H7 (cell line): ENCODE data around the gene PCBP3. TPM values are rescaled to one million over a fixed set of nuclear protein-coding genes. Genes with fewer than 3 reads are reported as not detected.
"Not testable (repeated sequence)": the region's sequence is repeated elsewhere in the genome, so short reads cannot be mapped to it uniquely, and the experiment has no call there.

Source experiments
- DNase-seq: peaks from one replicate; pipeline ENCODE4 v3.0.0; 2012
- H3K27me3 ChIP-seq: 2 replicates; pipeline ENCODE4 v1.6.0; 2011; ENCODE audit warnings: mild to moderate bottlenecking, low read length; ENCODE audit not compliant: control insufficient read depth, insufficient read depth
- H3K36me3 ChIP-seq: replicated peaks from 2 replicates; pipeline ENCODE4 v1.5.1; 2011; ENCODE audit warnings: low read length; ENCODE audit not compliant: control insufficient read depth, insufficient read depth
- H3K4me3 ChIP-seq: 2 replicates; pipeline ENCODE4 v1.5.1; 2011; ENCODE audit warnings: low read depth, mild to moderate bottlenecking, control low read depth, low read length, moderate library complexity; ENCODE audit not compliant: insufficient read depth
- total RNA-seq: library from RNA; depleted of rRNA; stranded (reverse); fragments of >200 nt; shearing (Covaris generic); gene quantifications from 2 replicates; pipeline ENCODE4 v1.2.3, GENCODE V29; 2014; rRNA removed

PCBP3 gene
- total RNA-seq = 1.8 and 8.0 TPM in 2 replicates

- peak within 1 kb of the TSS; percentile 38 for H3K4me3 ChIP-seq
Measured at GRCh38 chr21:45643021-45643980, at the start of gene PCBP3. Gene PCBP3 (plus strand): TSS chr21:45643725. CDS start chr21:45850086, 206,361 bp downstream.

GRCh38 chr21:45594721-45595489 is 48.6 kb upstream of the PCBP3 start:
- no peak for DNase-seq
- Histone ChIP-seq H3K27me3 (peaks cover 6% of the 10 kb centered on the region), H3K4me3 (no peak overlapping the region), H3K36me3 (no peaks in the 10 kb centered on the region; the same call in 1 of the 2 replicates)

More at GRCh38 chr21:45643021-45643980, at the start of gene PCBP3:
- DNase-seq = peak; percentile 99
- Histone ChIP-seq H3K36me3 (no peaks in the 10 kb centered on the region), H3K27me3 (peaks cover 28% of the 10 kb centered on the region)

- H3K27me3 ChIP-seq = peaks cover 3% of the 10 kb centered on the region; the same call in 1 of the 2 replicates
- H3K4me3 ChIP-seq = no peak overlapping the region
- no peak for DNase-seq
- no peaks in the 10 kb centered on the region; the same call in 1 of the 2 replicates for H3K36me3 ChIP-seq
Measured at GRCh38 chr21:45595574-45596295, 47.8 kb upstream of the PCBP3 start.

GRCh38 chr21:45596704-45597318 is 46.7 kb upstream of the PCBP3 start:
- Histone ChIP-seq H3K36me3 (no peaks in the 10 kb centered on the region; the same call in 1 of the 2 replicates), H3K27me3 (no peaks in the 10 kb centered on the region; the same call in 1 of the 2 replicates), H3K4me3 (no peak overlapping the region)
- DNase-seq = peak; percentile 93

GRCh38 chr21:45598109-45598508 is 45.4 kb upstream of the PCBP3 start:
- Histone ChIP-seq H3K27me3 (no peaks in the 10 kb centered on the region; the same call in 1 of the 2 replicates), H3K36me3 (no peaks in the 10 kb centered on the region; the same call in 1 of the 2 replicates)

GRCh38 chr21:45598666-45599065 is 44.9 kb upstream of the PCBP3 start:
- H3K36me3 ChIP-seq = no peaks in the 10 kb centered on the region; the same call in 1 of the 2 replicates
- no peak for DNase-seq
- H3K27me3 ChIP-seq = no peaks in the 10 kb centered on the region; the same call in 1 of the 2 replicates
- no peak overlapping the region for H3K4me3 ChIP-seq

More at GRCh38 chr21:45598109-45598508, 45.4 kb upstream of the PCBP3 start:
- H3K4me3 ChIP-seq = no peak overlapping the region
- DNase-seq = no peak

- DNase-seq = no peak
- H3K36me3 ChIP-seq = no peaks in the 10 kb centered on the region; the same call in 1 of the 2 replicates
- no peaks in the 10 kb centered on the region; the same call in 1 of the 2 replicates for H3K27me3 ChIP-seq
- no peak overlapping the region for H3K4me3 ChIP-seq
Measured at GRCh38 chr21:45599146-45599581, 44.4 kb upstream of the PCBP3 start.

- no peaks in the 10 kb centered on the region; the same call in 1 of the 2 replicates for H3K27me3 ChIP-seq
- H3K36me3 ChIP-seq = no peaks in the 10 kb centered on the region; the same call in 1 of the 2 replicates
- DNase-seq = no peak
- H3K4me3 ChIP-seq = no peak overlapping the region
Measured at GRCh38 chr21:45600248-45600647, 43.3 kb upstream of the PCBP3 start.

GRCh38 chr21:45601551-45601950 is 42.0 kb upstream of the PCBP3 start:
- DNase-seq = no peak

GRCh38 chr21:45602106-45602505 is 41.4 kb upstream of the PCBP3 start:
- DNase-seq = no peak
- H3K27me3 ChIP-seq = no peaks in the 10 kb centered on the region
- no peak overlapping the region for H3K4me3 ChIP-seq
- no peaks in the 10 kb centered on the region for H3K36me3 ChIP-seq

More at GRCh38 chr21:45601551-45601950, 42.0 kb upstream of the PCBP3 start:
- no peaks in the 10 kb centered on the region for H3K36me3 ChIP-seq
- H3K27me3 ChIP-seq = no peaks in the 10 kb centered on the region; the same call in 1 of the 2 replicates
- no peak overlapping the region for H3K4me3 ChIP-seq

GRCh38 chr21:45603481-45603880 is 40.0 kb upstream of the PCBP3 start:
- no peaks in the 10 kb centered on the region for H3K27me3 ChIP-seq
- H3K4me3 ChIP-seq = no peak overlapping the region
- H3K36me3 ChIP-seq = no peaks in the 10 kb centered on the region
- DNase-seq = no peak

- H3K27me3 ChIP-seq, DNase-seq, H3K36me3 ChIP-seq, H3K4me3 ChIP-seq: not testable (repeated sequence)
Measured at GRCh38 chr21:45604681-45605080, 38.8 kb upstream of the PCBP3 start.

GRCh38 chr21:45607021-45607908 is 36.3 kb upstream of the PCBP3 start:
- H3K27me3 ChIP-seq = no peaks in the 10 kb centered on the region
- H3K4me3 ChIP-seq = no peak overlapping the region
- DNase-seq = no peak
- no peaks in the 10 kb centered on the region for H3K36me3 ChIP-seq
